Esophagus muscularis mucosa (tissue), 4 donors: ENCODE measurements around the gene IDH3A. TPM values are rescaled to one million over a fixed set of nuclear protein-coding genes. Genes with fewer than 3 reads are reported as not detected.
A peak's percentile ranks its signal among the peaks of the same experiment; 100 is the strongest.

Experiments
- DNase-seq: peaks from one replicate; pipeline ENCODE4 v3.0.0-alpha.2; 2017; ENCODE audit errors: extremely low spot score
- H3K27ac ChIP-seq, 4 donors: fragments of 200-600 bp; sonication (generic); replicated peaks in 1 of 4; 1 replicate in 3 of 4; 2 replicates in 1 of 4; pipeline ENCODE4 v1.5.1; 2016 to 2019; ENCODE audit warnings: mild to moderate bottlenecking in 1 of 4
- H3K27me3 ChIP-seq, 4 donors: fragments of 200-600 bp; sonication (generic); one replicate each; pipeline versions ENCODE4 v1.5.1 to v1.6.0; 2016 to 2019
- H3K36me3 ChIP-seq, 4 donors: fragments of 200-600 bp; sonication (generic); one replicate each; pipeline ENCODE4 v1.5.1; 2016 to 2019
- H3K4me1 ChIP-seq, 4 donors: fragments of 200-600 bp; sonication (generic); one replicate each; pipeline ENCODE4 v1.5.1; 2016 to 2019
- H3K4me3 ChIP-seq, 4 donors: fragments of 200-600 bp; sonication (generic); 1 replicate in 2 of 4; 2 replicates in 2 of 4; pipeline ENCODE4 v1.5.1; 2016 to 2019; ENCODE audit warnings: mild to moderate bottlenecking in 4 of 4, moderate library complexity in 1 of 4
- H3K9me3 ChIP-seq, 4 donors: fragments of 200-600 bp; sonication (generic); 1 replicate in 3 of 4; 2 replicates in 1 of 4; pipeline ENCODE4 v1.5.1; 2016 to 2019
- CTCF ChIP-seq, 3 experiments: fragments of 200-600 bp in 2 of 3; fragments of 450-650 bp in 1 of 3; sonication (generic) in 2 of 3; IDR thresholded peaks; one replicate each; pipeline ENCODE4 v1.5.1; 2017 to 2019; ENCODE audit warnings: antibody characterized with exemption in 3 of 3, mild to moderate bottlenecking in 2 of 3, moderate library complexity in 1 of 3
- EP300 ChIP-seq: sonication (generic); formaldehyde crosslinking; IDR thresholded peaks from one replicate; pipeline ENCODE4 v1.6.1; 2017; ENCODE audit warnings: antibody characterized with exemption
- POLR2A ChIP-seq: fragments of 450-650 bp; IDR thresholded peaks from one replicate; pipeline ENCODE4 v1.6.1; 2017; ENCODE audit warnings: antibody characterized with exemption, moderate library complexity, mild to moderate bottlenecking, low read depth
- POLR2AphosphoS5 ChIP-seq, 2 donors: sonication (generic); formaldehyde crosslinking; IDR thresholded peaks; one replicate each; pipeline ENCODE4 v1.6.1; 2017; ENCODE audit warnings: antibody characterized with exemption in 2 of 2
- WGBS: methylation state at CpG from one replicate; pipeline ENCODE4 v1.1.5; 2018; 5-methylcytosine and 5-hydroxymethylcytosine counted together
- intact Hi-C: fragments of 100-400 bp; cut with DNase I; formaldehyde crosslinking; loops from one replicate; pipeline ENCODE4 v1.15.1; 2023
- total RNA-seq, 4 donors: library from RNA; depleted of rRNA; stranded (reverse); fragments of >200 nt; gene quantifications; one replicate each; pipeline versions ENCODE4 v1.1.0 to v1.2.1, GENCODE V29; 2016

Gene IDH3A
- total RNA-seq, 4 donors from 2014 or later: 59.4 to 122 (median 78.1) TPM

GRCh38 chr15:78212546-78213424 lies 63.6 kb downstream of the IDH3A start:
- H3K27ac ChIP-seq: peak overlapping the region in 3 of 4 donors; percentile 16 to 35 (median 33)
- peak in 1 of 2 donors; percentile 47 for TF ChIP-seq POLR2AphosphoS5 (IDR thresholded peaks at IDR 0.05)
- TF ChIP-seq EP300: no peak
- H3K36me3 ChIP-seq: no peaks in the 10 kb centered on the region
- H3K9me3 ChIP-seq: no peaks in the 10 kb centered on the region
- intact Hi-C loops: no loop called here
- no peak overlapping the region for H3K4me3 ChIP-seq
- WGBS: 86% methylated on average over 9 of the region's 17 CpGs
- H3K27me3 ChIP-seq: no peaks in the 10 kb centered on the region
- DNase-seq: no peak
- peaks cover 48 to 72% (median 59%) of the 10 kb centered on the region in 4 donors for H3K4me1 ChIP-seq

- Histone ChIP-seq H3K9me3 (no peaks in the 10 kb centered on the region), H3K36me3 (no peaks in the 10 kb centered on the region), H3K27ac (peak overlapping the region in 1 of 4 donors; percentile 35), H3K27me3 (no peaks in the 10 kb centered on the region), H3K4me3 (no peak overlapping the region), H3K4me1 (peaks cover 48 to 72% (median 59%) of the 10 kb centered on the region in 4 donors)
- intact Hi-C loops: no loop called here
- TF ChIP-seq EP300 (no peak), POLR2A (no peak), CTCF (IDR thresholded peaks at IDR 0.05) (no peak), POLR2AphosphoS5 (IDR thresholded peaks at IDR 0.05) (no peak)
- WGBS: 87% methylated on average over 4 of the region's 6 CpGs
- DNase-seq: no peak
Observed at GRCh38 chr15:78213425-78213750, 64.2 kb downstream of the IDH3A start.

- 100% methylated on average over 4 of the region's 4 CpGs for WGBS
- Histone ChIP-seq H3K4me1 (peaks cover 48 to 70% (median 59%) of the 10 kb centered on the region in 4 donors), H3K27ac (no peak overlapping the region), H3K9me3 (no peaks in the 10 kb centered on the region), H3K36me3 (no peaks in the 10 kb centered on the region), H3K27me3 (no peaks in the 10 kb centered on the region), H3K4me3 (no peak overlapping the region)
- DNase-seq: no peak
- intact Hi-C loops: no loop called here
- TF ChIP-seq POLR2AphosphoS5 (IDR thresholded peaks at IDR 0.05): no peak
- TF ChIP-seq CTCF (IDR thresholded peaks at IDR 0.05): no peak
- no peak for TF ChIP-seq EP300
- TF ChIP-seq POLR2A: no peak
Observed at GRCh38 chr15:78213956-78214355, 64.8 kb downstream of the IDH3A start.

- Histone ChIP-seq H3K27ac (peak overlapping the region in 3 of 4 donors; percentile 51 to 66 (median 55)), H3K27me3 (no peaks in the 10 kb centered on the region), H3K4me3 (no peak overlapping the region), H3K4me1 (peaks cover 37 to 64% (median 44%) of the 10 kb centered on the region in 4 donors), H3K36me3 (no peaks in the 10 kb centered on the region), H3K9me3 (no peaks in the 10 kb centered on the region)
- 76% methylated on average over 7 of the region's 7 CpGs for WGBS
- TF ChIP-seq CTCF (IDR thresholded peaks at IDR 0.05): no peak
- peak; percentile 21 to 48 for TF ChIP-seq POLR2AphosphoS5 (IDR thresholded peaks at IDR 0.05)
- no peak for DNase-seq
- intact Hi-C loops: no loop called here
Observed at GRCh38 chr15:78216276-78217104, 67.3 kb downstream of the IDH3A start.

GRCh38 chr15:78220713-78221112 lies 71.6 kb downstream of the IDH3A start:
- Histone ChIP-seq H3K27ac (peak overlapping the region in 3 of 4 donors; percentile 27 to 48 (median 46)), H3K36me3 (no peaks in the 10 kb centered on the region), H3K4me3 (no peak overlapping the region), H3K9me3 (peaks cover 0 to 9% (median 4%) of the 10 kb centered on the region in 4 donors), H3K4me1 (peaks cover 16 to 36% (median 27%) of the 10 kb centered on the region in 4 donors), H3K27me3 (no peaks in the 10 kb centered on the region)
- WGBS: 68% methylated on average over 1 of the region's 1 CpG
- DNase-seq: no peak
- intact Hi-C loops: no loop called here
- TF ChIP-seq CTCF (IDR thresholded peaks at IDR 0.05): no peak
- no peak for TF ChIP-seq POLR2AphosphoS5 (IDR thresholded peaks at IDR 0.05)
- no peak for TF ChIP-seq POLR2A
- TF ChIP-seq EP300: no peak
